ENCODE results near the gene ADGRE1. TPM values are rescaled to one million over a fixed set of nuclear protein-coding genes. Genes with fewer than 3 reads are reported as not detected.

The ADGRE1 gene
- polyA plus RNA-seq, 1 donor (not counting 4 experiments of a cell fraction or from before 2014, with no cell fraction given) = not detected

DNA sequence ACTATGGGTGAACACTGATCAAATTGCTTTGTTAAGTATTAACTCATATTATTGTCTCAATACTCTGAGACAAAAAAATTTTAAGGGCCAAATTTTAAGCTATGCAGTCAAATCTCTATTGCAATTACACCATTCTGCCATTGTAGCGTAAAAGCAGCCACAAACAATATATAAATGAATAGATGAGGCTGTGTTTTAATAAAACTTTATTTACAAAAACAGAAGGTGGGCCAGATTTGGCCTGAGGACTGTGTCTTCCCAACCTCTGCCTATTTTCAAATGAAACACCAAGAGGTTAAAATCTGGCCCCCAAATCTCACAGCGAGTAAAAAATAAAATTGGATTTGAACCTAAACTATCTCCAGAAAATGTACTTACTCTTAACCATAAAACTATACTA lies 82.1 kb downstream of the ADGRE1 start:
- Histone ChIP-seq H3K4me1 (ENCODE audit: control insufficient read depth, extremely low read depth, insufficient read depth, low read length) (no peaks in the 10 kb centered on the region), H3K27ac (ENCODE audit: control insufficient read depth, insufficient read depth, low read length) (no peak overlapping the region), H3K27me3 (ENCODE audit: control insufficient read depth, extremely low read depth, insufficient read depth, low read length) (no peaks in the 10 kb centered on the region), H3K9me1 (ENCODE audit: control insufficient read depth, extremely low read depth, insufficient read depth, low read length) (no peaks in the 10 kb centered on the region), H3K4me2 (ENCODE audit: control insufficient read depth, extremely low read depth, insufficient read depth, low read depth, low read length) (no peak overlapping the region), H2AFZ (ENCODE audit: control insufficient read depth, low read length) (no peak overlapping the region), H4K20me1 (ENCODE audit: control insufficient read depth, extremely low read depth, insufficient read depth, low read length) (no peaks in the 10 kb centered on the region), H3K36me3 (ENCODE audit: control insufficient read depth in 2 of 2, extremely low read depth in 1 of 2, insufficient read depth in 2 of 2, low read length in 2 of 2) (no peaks in the 10 kb centered on the region), H3K9me3 (ENCODE audit: control insufficient read depth, low read depth, low read length) (no peaks in the 10 kb centered on the region), H3K4me3 (ENCODE audit: control insufficient read depth in 2 of 3, extremely low read depth in 1 of 3, insufficient read depth in 2 of 3, low read depth in 1 of 3, low read length in 3 of 3) (no peak overlapping the region), H3K79me2 (ENCODE audit: control insufficient read depth, insufficient read depth, low read length) (no peaks in the 10 kb centered on the region), H3K9ac (ENCODE audit: control insufficient read depth, extremely low read depth, insufficient read depth, low read length) (no peak overlapping the region)
- TF ChIP-seq, protein P1, sequence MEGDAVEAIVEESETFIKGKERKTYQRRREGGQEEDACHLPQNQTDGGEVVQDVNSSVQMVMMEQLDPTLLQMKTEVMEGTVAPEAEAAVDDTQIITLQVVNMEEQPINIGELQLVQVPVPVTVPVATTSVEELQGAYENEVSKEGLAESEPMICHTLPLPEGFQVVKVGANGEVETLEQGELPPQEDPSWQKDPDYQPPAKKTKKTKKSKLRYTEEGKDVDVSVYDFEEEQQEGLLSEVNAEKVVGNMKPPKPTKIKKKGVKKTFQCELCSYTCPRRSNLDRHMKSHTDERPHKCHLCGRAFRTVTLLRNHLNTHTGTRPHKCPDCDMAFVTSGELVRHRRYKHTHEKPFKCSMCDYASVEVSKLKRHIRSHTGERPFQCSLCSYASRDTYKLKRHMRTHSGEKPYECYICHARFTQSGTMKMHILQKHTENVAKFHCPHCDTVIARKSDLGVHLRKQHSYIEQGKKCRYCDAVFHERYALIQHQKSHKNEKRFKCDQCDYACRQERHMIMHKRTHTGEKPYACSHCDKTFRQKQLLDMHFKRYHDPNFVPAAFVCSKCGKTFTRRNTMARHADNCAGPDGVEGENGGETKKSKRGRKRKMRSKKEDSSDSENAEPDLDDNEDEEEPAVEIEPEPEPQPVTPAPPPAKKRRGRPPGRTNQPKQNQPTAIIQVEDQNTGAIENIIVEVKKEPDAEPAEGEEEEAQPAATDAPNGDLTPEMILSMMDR (optimal IDR thresholded peaks at IDR 0.05 in 1 of 3, IDR thresholded peaks at IDR 0.05 in 1 of 3, conservative IDR thresholded peaks at IDR 0.05 in 1 of 3; ENCODE audit: extremely low read depth in 1 of 3, insufficient read depth in 2 of 3, low read length in 3 of 3) = no peak
- TF ChIP-seq EZH2 (IDR thresholded peaks at IDR 0.05; ENCODE audit: low read length) = no peak
- FAIRE-seq = no peak
- no peak for DNase-seq (ENCODE audit: low read depth, low spot score)
- dilution Hi-C loops (cut with MboI; ENCODE audit: extremely low pct_ligation_motif_present, low sequenced_read_pairs) = no loop called here

DNA sequence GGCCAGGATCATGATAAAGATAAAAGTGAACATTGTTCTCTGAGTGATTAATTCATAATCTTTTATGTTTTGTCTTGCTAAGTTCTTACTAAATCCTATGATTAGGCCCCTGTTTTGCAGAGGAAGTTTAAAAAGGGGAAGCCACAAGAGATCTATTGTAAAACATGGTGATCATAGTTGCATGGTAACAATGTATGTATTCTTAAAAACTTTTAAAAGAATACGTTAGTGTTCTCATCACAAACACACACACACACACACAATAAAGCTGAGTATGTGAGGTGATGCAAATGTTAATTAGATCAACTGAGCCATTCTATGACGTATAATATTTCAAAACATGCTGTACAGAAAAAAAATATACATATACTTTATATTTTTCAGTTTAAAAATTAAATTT lies 82.6 kb downstream of the ADGRE1 start:
- no peaks in the 10 kb centered on the region for H3K36me3 ChIP-seq (ENCODE audit: control insufficient read depth in 2 of 2, extremely low read depth in 1 of 2, insufficient read depth in 2 of 2, low read length in 2 of 2)
- no peaks in the 10 kb centered on the region for H3K27me3 ChIP-seq (ENCODE audit: control insufficient read depth, extremely low read depth, insufficient read depth, low read length)
- H3K9me1 ChIP-seq (ENCODE audit: control insufficient read depth, extremely low read depth, insufficient read depth, low read length) = no peaks in the 10 kb centered on the region
- no peak overlapping the region for H3K9ac ChIP-seq (ENCODE audit: control insufficient read depth, extremely low read depth, insufficient read depth, low read length)
- FAIRE-seq (no peak), DNase-seq (ENCODE audit: low read depth, low spot score) (no peak)
- no peak overlapping the region for H2AFZ ChIP-seq (ENCODE audit: control insufficient read depth, low read length)
- TF ChIP-seq, protein P1 (optimal IDR thresholded peaks at IDR 0.05 in 1 of 3, IDR thresholded peaks at IDR 0.05 in 1 of 3, conservative IDR thresholded peaks at IDR 0.05 in 1 of 3; ENCODE audit: extremely low read depth in 1 of 3, insufficient read depth in 2 of 3, low read length in 3 of 3) = no peak
- no peak for TF ChIP-seq EZH2 (IDR thresholded peaks at IDR 0.05; ENCODE audit: low read length)
- H3K79me2 ChIP-seq (ENCODE audit: control insufficient read depth, insufficient read depth, low read length) = no peaks in the 10 kb centered on the region
- no peaks in the 10 kb centered on the region for H3K9me3 ChIP-seq (ENCODE audit: control insufficient read depth, low read depth, low read length)
- no peak overlapping the region for H3K27ac ChIP-seq (ENCODE audit: control insufficient read depth, insufficient read depth, low read length)
- H3K4me3 ChIP-seq (ENCODE audit: control insufficient read depth in 2 of 3, extremely low read depth in 1 of 3, insufficient read depth in 2 of 3, low read depth in 1 of 3, low read length in 3 of 3) = no peak overlapping the region
- H4K20me1 ChIP-seq (ENCODE audit: control insufficient read depth, extremely low read depth, insufficient read depth, low read length) = no peaks in the 10 kb centered on the region
- dilution Hi-C loops (cut with MboI; ENCODE audit: extremely low pct_ligation_motif_present, low sequenced_read_pairs) = no loop called here
- no peak overlapping the region for H3K4me2 ChIP-seq (ENCODE audit: control insufficient read depth, extremely low read depth, insufficient read depth, low read depth, low read length)
- no peaks in the 10 kb centered on the region for H3K4me1 ChIP-seq (ENCODE audit: control insufficient read depth, extremely low read depth, insufficient read depth, low read length)

All from keratinocyte (primary cell).